ENCODE data around the gene SORT1. TPM values are rescaled to one million over a fixed set of nuclear protein-coding genes. Genes with fewer than 3 reads are reported as not detected.
"Not testable (repeated sequence)": the region's sequence is repeated elsewhere in the genome, so short reads cannot be mapped to it uniquely, and the experiment has no call there.

Gene SORT1
- total RNA-seq, 1 donor from 2014 or later: 9.4 TPM

GRCh38 chr1:109299558-109300343 is 98.0 kb downstream of the SORT1 start:
- DNase-seq (ENCODE audit: low read depth in 2 of 2): peak in 1 of 2 donors; percentile 38

DNA sequence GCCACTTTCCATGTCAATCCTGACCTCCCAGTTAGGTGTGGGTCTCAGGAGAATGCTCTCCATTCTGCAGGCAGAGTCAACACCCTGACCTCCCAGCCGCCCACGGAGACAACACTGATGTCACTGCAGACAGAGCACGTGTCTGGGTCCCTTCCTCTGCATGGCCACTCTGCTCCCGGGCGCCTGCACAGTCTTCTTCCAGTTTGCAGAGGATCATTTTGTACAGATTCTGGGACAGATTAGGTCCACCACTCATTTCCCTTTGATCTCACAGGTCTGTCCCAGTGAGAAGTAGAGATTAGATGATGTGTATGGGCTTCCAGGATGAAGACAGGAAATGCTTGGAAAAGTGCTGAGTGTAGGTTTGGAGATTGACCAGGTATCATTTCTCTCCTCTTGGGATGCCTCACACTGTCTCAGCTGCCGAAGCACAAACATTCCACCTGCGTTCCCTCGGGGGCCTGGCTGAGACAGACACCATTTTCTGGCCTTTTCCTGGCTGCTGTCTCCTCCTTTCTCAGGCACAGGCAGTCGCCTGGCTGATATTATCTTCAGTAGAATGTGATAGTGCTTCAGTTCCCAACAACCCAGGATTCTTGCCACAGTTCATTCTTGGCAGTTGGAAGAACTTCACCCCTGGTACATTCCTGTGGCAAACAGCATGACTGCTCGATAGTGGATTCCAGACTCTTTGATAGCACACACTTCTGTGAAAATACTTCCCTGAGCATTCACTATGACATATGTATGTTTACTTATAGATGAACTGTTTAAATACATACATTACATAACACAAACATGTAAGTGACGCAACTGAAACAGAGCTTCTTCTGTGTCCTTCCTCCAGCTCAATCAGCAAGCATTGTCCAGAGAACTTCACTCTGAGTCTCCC is 98.8 kb downstream of the SORT1 start:
- peak in 1 of 2 donors; percentile 32 for DNase-seq (ENCODE audit: low read depth in 2 of 2)

GRCh38 chr1:109296782-109297181 is 100.9 kb downstream of the SORT1 start:
- DNase-seq (ENCODE audit: low read depth in 2 of 2): no peak

DNA sequence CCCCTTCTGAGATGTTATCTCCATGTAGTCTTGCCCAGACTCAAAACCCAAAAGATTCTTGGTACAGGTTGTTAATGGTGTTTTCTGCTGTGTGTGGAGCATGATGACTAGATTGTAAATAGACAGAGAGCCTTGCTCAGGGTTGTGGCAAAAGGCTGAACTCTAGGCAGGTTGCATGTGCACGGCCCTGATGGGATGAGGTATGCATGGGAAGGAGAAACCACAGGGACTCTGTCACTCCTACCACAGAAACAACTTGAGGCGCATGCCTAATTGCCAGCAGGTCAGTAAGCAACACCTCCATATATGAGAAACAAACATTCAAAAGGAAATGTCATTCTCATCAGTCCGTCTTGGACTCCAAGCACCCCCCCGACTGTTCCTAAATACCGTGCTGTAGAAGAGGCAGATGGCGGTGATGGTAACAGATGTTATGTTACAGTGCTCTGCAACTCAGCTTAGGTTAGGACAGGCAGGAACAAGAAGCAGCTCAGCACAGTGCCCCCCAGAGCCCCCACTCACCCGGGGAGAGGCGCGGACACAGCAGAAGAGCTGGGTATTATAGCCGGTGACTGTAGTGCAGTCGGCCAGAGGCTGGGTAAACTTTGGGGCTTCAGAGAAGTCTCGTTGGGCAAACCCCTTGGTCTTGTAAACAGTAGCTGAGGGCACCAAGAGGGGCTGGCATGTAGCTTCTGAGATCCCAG is 101.9 kb downstream of the SORT1 start:
- DNase-seq (ENCODE audit: low read depth in 2 of 2): no peak

DNA sequence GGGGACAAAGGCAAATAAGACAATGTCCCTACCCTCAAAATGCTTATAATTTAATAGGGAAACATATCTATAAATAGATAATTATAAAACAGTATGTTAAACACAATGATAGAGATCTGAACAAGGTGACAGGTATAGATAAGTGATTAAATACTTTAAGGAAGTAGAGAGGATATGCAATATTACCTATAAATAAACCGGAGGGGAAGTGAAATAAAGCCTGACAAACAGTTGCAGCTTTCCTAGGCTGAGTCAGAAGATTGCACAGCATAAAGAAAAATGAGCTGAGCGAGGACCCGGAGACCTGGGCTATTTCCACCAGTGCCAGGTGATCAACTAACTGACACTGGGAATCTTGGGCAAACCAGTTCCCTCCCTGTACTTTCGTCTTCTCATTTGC is 103.2 kb downstream of the SORT1 start:
- no peak for DNase-seq (ENCODE audit: low read depth in 2 of 2)

DNA sequence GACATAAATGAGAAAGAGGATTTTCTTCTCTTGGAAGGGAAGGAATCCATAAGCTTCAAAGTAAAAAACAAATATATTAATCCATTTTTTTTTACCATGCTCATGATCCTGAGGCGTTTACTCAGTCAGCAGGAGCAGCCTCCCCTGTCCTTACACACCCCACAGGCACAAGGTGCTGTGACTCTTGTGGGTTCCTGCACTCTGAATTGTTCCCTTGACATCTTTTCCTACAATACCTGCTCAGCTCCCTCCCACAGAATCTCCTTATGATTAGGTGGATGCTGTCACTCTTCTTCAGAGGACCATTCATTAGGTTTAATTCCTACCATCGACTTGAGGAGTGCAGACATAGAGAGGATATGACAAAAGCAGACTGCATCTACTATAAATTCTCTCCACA is 104.7 kb downstream of the SORT1 start:
- DNase-seq (ENCODE audit: low read depth in 2 of 2): no peak

DNA sequence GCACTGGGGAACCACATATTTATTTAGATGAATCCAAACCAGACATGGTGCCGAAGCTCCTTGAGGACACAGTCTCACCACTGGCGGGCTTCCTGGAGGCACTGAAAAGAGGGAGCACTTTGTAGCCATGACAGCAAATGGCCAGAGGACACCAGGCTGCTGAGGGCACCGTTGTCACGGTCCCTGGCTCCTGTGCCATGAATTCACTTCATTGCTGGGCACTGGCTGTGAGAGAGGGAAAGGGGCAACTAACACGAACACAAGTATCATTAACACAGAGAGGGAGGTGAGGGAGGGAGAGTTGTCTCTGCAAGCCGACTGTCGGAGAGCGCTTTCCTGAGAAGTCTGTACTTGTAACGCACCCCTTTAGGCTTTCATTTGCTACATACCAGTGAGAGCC is 105.4 kb downstream of the SORT1 start:
- DNase-seq (ENCODE audit: low read depth in 2 of 2): no peak

DNA sequence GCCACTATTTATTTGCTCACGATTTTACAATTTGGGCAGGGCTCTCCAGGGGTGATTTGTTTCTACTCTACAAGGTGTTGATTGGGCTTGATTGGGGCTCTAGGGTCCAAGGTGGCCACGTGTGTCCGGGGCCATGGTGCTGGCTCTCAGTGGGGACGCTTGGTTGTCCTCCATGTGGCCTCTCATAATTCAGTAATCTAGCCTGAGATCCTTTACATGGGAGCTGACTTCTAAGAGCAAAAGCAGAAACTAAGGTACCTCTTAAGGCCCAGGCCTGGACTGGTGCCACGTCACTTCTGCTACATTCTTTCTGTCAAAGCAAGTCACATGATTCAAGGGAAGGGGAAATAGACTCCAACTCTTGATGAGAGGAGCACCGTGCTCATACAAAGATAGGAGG is 106.7 kb downstream of the SORT1 start:
- no peak for DNase-seq (ENCODE audit: low read depth in 2 of 2)

DNA sequence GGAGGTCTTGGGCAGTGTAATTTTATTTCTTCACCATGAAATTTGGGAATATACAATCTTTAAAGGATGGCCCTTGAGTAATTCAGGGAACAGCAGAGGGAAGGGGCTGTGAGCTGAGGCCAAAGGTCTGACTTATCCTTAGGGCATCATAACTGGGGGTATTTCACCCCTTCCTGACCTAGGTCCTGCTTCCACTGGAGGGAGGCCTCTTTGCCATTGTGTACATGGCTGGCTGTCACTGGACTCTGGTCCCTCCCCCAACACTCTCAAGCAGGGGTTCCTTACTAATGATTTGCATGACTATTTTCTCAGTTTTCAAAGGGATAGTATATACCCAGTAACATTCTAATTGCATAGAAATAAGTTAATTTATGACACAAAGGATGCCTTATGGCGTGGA is 107.6 kb downstream of the SORT1 start:
- DNase-seq (ENCODE audit: low read depth in 2 of 2): no peak

DNA sequence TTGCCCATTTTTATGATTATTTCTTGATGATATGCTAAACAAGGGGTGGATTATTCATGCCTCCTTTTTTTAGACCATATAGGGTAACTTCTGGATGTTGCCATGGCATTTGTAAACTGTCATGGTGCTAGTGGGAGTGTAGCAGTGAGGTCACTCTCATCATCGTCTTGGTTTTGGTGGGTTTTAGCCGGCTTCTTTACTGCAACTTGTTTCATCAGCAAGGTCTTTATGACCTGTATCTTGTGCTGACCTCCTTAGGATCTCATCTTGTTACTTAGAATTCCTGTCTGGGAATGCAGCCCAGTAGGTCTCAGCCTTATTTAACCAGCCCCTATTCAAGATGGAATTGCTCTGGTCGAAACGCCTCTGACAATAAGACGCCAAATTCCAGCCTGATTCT is 111.0 kb downstream of the SORT1 start:
- DNase-seq (ENCODE audit: low read depth in 2 of 2): not testable (repeated sequence)

DNA sequence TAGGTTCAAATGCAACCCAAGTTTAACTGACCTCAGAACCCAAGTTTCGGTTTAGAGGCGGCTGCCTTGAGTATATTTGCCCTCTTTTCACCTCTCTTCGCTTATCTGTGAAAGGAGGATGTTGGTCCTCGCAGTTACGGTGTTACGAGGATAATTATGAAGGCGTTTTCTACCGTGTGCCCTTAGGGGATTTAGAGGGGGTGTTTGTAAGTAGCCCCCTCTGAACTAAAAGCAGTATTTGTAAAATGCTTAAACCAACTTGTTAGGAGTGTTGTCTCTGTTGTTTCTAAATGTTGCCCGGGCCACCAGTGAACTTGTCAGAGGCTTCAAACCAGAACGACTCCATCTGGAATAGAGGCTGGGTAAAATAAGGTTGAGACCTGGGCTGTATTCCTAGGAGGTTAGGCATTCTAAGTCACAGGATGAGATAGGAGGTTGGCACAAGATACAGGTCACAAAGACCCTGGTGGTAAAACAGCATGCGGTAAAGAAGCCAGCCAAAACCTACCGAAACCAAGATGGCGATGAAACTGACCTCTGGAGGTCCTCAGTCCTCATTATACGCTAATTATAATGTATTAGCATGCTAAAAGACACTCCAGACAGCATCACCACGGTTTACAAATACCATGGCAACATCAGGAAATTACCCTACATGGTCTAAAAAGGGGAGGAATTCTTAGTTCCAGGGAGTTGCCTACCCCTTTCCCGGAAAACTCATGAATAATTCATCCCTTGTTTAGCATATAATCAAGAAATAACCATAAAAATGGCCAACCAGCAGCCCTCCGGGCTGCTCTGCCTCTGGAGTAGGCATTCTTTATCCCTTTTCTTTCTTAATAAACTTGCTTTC is 113.7 kb downstream of the SORT1 start:
- DNase-seq (ENCODE audit: low read depth in 2 of 2): no peak

- peak; percentile 58 to 94 for DNase-seq (ENCODE audit: low read depth in 2 of 2)
Observed at GRCh38 chr1:109282952-109283747, 114.6 kb downstream of the SORT1 start, which contains the start of gene PSRC1. Gene PSRC1, minus strand, starts transcription at chr1:109283145.

DNA sequence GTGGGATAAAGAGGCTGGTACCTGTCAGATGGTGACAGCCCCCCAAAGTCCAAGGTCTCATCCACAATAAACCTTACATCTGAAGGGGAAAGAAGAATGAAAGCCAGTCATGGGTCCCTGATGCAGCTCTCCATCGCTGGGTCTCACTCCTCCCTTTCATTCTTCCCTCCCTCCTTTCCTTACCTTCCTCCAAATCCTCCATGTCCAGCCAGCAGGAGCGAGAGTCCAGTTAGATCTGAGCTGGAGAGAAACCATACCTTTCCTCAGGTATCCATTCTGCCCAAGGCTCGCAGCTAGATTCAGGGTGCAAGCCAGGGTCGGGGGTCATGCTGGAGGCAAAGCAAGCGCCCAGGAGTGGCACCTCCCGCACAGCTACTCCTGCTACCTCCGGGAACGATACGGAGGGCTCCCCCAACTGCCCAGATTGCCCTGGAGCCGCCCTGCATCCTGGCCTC is 115.2 kb downstream of the SORT1 start:
- no peak for DNase-seq (ENCODE audit: low read depth in 2 of 2)

- DNase-seq (ENCODE audit: low read depth in 2 of 2): no peak
Observed at GRCh38 chr1:109281680-109282496, 115.8 kb downstream of the SORT1 start.

GRCh38 chr1:109280862-109281261 is 116.9 kb downstream of the SORT1 start:
- no peak for DNase-seq (ENCODE audit: low read depth in 2 of 2)

- no peak for DNase-seq (ENCODE audit: low read depth in 2 of 2)
Observed at GRCh38 chr1:109279615-109280278, 118.0 kb downstream of the SORT1 start.

- DNase-seq (ENCODE audit: low read depth in 2 of 2): peak; percentile 52 to 69
Observed at GRCh38 chr1:109277434-109278204, 120.1 kb downstream of the SORT1 start.

Data from dermis microvascular lymphatic vessel endothelial cell (primary cell).